Omental fat pad (tissue), 4 donors: ENCODE data around the gene RBM19. TPM values are rescaled to one million over a fixed set of nuclear protein-coding genes. Genes with fewer than 3 reads are reported as not detected.

ENCODE experiments used
- ATAC-seq: fragments of 150-250 bp; one replicate; pipeline ENCODE4 v1.9.1; 2016; ENCODE audit warnings: mild to moderate bottlenecking, moderate library complexity; ENCODE audit not compliant: low FRiP score
- DNase-seq: peaks from one replicate; pipeline ENCODE4 v3.0.0-alpha.2; 2019; ENCODE audit warnings: low spot score
- CTCF ChIP-seq, 3 donors: fragments of 450-650 bp; IDR thresholded peaks; one replicate each; pipeline ENCODE4 v1.5.1; 2016 to 2017; ENCODE audit warnings: antibody characterized with exemption in 3 of 3, mild to moderate bottlenecking in 3 of 3, moderate library complexity in 2 of 3
- total RNA-seq, 4 donors: library from RNA; depleted of rRNA; stranded (reverse); fragments of >200 nt; gene quantifications; one replicate each; pipeline ENCODE4 v1.1.0, GENCODE V29; 2016

The RBM19 gene
- total RNA-seq, 4 donors from 2014 or later: 24.3 to 41.6 (median 28.7) TPM

GRCh38 chr12:113919791-113920190 is 46.3 kb downstream of the RBM19 start:
- TF ChIP-seq CTCF (IDR thresholded peaks at IDR 0.05): no peak
- no peak for ATAC-seq
- no peak for DNase-seq

DNA sequence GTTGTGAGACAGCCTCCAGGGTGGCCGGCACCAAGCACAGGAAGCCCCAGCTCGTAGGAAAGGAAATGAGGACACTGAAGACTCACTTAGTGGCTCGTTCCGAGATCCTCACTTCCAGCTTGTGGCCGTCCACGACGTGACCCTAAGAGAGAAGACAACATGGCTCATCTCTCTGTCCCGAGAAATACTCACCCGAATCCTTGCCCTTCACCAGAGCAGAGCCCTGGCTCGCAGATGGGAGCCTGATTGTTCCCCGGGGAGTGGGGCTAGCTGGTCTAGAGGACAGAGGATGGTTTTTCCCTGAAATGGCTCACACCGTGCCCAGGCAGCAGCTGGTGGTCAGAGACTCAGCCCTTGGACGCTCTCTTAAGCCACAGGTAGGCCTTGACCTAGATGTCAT is 47.8 kb downstream of the RBM19 start:
- DNase-seq (no peak), ATAC-seq (no peak)
- TF ChIP-seq CTCF (IDR thresholded peaks at IDR 0.05): no peak

DNA sequence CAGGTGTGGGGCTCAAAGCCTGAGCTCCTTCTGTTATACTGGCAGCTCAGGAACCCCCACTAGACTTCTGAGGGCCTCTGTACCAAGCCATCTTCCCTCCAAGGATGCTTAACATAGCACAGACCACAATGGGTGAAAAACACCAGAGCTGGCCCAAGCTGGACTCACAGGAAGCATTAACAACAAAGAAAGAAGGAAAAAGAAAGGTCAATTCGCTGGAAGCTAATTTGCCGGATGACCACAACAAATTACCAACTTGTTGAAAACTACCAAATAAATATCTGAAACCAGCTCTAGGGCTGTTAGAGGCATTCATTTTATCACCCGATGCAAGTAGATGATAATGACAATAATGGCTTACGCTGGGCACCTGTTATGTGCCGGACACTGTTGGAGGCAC is 48.7 kb downstream of the RBM19 start:
- no peak for TF ChIP-seq CTCF (IDR thresholded peaks at IDR 0.05)
- ATAC-seq: no peak

GRCh38 chr12:113914806-113915205 is 51.3 kb downstream of the RBM19 start:
- ATAC-seq (no peak), DNase-seq (no peak)
- TF ChIP-seq CTCF (IDR thresholded peaks at IDR 0.05): no peak

More for the DNA sequence above, 48.7 kb downstream of the RBM19 start:
- no peak for DNase-seq

- DNase-seq (no peak), ATAC-seq (no peak)
- no peak for TF ChIP-seq CTCF (IDR thresholded peaks at IDR 0.05)
These were observed 51.9 kb downstream of the RBM19 start for GRCh38 chr12:113914176-113914575.

DNA sequence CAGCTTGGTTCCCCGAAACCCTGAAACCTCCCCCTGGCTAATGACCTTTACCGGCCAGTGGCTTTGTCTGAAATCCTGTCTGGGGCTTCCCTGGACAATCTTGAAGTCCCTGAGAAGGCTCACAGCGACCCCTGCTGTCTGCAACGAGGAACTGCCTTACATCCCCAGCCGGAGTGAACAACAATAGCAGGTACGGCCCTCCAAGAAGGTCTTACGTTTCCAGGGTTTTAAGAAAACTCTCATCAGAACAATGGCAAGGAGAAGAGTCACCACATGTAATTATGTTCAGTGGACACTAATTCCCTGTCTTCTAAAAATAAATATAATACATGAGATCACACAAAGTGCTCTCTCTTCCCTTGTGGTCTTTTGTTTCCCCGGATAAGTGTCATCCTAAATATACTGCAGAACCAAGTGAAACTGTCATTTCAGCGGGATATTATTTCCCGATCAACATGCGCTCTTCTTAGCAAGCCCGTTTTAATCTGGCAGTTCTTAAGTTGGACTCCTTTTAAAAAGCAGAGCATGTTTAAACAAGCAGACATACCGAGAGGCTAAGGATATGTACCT is 53.3 kb downstream of the RBM19 start:
- ATAC-seq (peak; percentile 73), DNase-seq (peak; percentile 42)
- peak in 1 of 3 donors; percentile 35 for TF ChIP-seq CTCF (IDR thresholded peaks at IDR 0.05)

DNA sequence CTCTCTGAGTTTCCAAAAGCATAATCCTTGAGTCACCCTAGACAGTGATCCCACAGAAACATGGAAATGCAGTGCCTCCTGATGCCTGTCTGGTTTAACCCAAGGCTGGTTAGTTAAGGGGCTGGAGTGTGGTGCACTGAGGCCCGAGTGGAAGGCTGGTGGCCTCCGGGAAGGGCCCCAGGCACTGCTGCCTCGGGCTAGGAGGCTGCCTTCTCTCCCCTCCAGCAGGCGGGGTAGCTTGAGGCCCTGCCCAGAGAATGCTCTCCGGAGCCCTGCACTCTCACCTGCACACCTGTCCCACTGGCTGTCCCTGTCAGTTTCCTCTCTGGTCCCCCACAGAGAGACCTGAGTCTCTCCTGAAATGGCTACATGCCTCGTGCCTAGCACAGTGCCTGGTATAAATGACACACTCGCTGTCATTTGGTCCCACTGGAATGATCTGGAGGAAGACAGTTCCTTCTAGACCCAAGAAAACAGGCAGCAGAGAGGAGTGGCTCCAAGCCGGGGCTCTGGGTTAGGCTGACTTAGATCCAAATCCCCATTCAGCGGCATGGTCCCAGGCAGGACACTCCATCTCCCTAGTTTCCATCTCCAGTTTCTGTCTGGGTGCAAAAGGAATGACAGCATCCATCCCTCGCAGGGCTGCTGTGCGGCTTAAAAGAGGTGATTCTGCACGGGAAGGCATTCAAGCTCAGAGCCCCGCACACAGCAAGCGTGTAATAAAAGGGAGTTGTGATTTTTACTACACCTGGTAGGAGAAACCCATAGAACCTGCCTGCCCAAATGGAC is 54.0 kb downstream of the RBM19 start:
- no peak for DNase-seq
- ATAC-seq: peak; percentile 25
- no peak for TF ChIP-seq CTCF (IDR thresholded peaks at IDR 0.05)
